ENCODE results near the gene GOLGA6L7. TPM values are rescaled to one million over a fixed set of nuclear protein-coding genes. Genes with fewer than 3 reads are reported as not detected.
"Not testable (repeated sequence)": the region's sequence is repeated elsewhere in the genome, so short reads cannot be mapped to it uniquely, and the experiment has no call there.

The GOLGA6L7 gene
- total RNA-seq, 4 donors from 2014 or later = not detected

DNA sequence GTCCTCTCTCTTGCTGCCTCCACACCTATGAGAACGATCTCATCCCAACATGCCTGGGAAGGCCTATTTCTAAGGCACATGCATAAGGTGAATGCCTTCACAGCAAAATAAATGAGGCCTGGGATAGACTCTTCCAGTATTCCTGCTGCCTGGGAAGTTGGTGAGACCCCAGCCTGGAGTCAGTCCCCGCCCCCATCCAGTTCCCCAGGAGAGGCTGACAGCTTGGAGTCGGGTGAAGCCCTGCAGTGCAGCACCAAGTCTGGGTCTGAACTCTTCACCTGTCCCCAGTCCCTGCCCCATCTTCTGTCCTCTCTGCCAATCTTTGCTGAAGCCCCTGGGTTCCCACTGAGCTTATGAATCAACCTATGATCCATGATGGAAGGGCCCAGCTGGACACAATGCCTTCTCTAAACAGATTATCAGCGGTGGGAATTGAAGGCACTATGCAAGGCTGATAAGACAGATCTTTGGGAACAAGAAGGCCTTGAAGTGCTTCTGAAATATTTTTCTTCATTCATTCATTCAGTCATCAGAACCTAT, 27.1 kb upstream of the GOLGA6L7 start:
- H3K27me3 ChIP-seq = no peaks in the 10 kb centered on the region
- no peaks in the 10 kb centered on the region for H3K9me3 ChIP-seq
- no peaks in the 10 kb centered on the region for H3K4me1 ChIP-seq
- H3K36me3 ChIP-seq = no peaks in the 10 kb centered on the region
- WGBS = 89% methylated on average over 4 of the region's 4 CpGs
- TF ChIP-seq POLR2A (IDR thresholded peaks at IDR 0.05) = no peak
- TF ChIP-seq EP300 (IDR thresholded peaks at IDR 0.05) = no peak
- TF ChIP-seq POLR2AphosphoS5 (IDR thresholded peaks at IDR 0.05) = no peak
- TF ChIP-seq, protein P1, sequence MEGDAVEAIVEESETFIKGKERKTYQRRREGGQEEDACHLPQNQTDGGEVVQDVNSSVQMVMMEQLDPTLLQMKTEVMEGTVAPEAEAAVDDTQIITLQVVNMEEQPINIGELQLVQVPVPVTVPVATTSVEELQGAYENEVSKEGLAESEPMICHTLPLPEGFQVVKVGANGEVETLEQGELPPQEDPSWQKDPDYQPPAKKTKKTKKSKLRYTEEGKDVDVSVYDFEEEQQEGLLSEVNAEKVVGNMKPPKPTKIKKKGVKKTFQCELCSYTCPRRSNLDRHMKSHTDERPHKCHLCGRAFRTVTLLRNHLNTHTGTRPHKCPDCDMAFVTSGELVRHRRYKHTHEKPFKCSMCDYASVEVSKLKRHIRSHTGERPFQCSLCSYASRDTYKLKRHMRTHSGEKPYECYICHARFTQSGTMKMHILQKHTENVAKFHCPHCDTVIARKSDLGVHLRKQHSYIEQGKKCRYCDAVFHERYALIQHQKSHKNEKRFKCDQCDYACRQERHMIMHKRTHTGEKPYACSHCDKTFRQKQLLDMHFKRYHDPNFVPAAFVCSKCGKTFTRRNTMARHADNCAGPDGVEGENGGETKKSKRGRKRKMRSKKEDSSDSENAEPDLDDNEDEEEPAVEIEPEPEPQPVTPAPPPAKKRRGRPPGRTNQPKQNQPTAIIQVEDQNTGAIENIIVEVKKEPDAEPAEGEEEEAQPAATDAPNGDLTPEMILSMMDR (IDR thresholded peaks at IDR 0.05) = no peak
- H3K27ac ChIP-seq = no peak overlapping the region
- no peak overlapping the region for H3K4me3 ChIP-seq
- DNase-seq (ENCODE audit: low spot score in 2 of 2) = no peak

DNA sequence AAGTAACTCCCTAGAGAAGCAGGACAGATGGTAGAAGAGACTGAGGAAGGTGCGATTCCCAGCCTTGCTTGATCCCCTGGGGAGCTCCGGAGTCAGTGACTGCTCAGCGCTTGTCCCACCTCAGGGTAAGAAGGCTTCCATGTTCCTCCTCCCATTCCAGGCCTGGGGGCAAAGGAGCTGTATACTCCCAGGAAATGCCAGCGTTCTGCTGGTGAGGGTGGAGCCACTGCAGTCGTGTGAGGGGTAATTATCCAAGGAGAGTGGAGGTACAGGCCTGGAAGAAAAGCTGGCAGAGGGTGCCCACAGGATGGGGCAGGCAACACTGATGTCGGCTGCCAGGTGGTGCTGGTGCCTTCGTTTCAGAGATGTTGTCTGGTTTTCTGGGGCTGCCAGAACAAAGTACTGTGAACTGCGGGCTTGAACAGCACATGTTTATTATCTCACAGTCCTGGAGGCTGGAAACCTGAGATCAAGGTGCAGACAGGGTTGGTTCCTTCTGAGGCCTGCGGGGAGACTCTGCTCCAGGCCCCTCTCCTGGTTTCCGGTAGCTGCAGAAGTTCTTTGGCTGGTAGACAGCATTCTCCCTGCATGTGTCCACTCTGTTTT, 25.2 kb upstream of the GOLGA6L7 start:
- Histone ChIP-seq H3K27ac (no peak overlapping the region), H3K4me1 (no peaks in the 10 kb centered on the region), H3K36me3 (no peaks in the 10 kb centered on the region), H3K27me3 (no peaks in the 10 kb centered on the region), H3K9me3 (no peaks in the 10 kb centered on the region), H3K4me3 (no peak overlapping the region)
- WGBS = 33% methylated on average over 9 of the region's 10 CpGs
- no peak for DNase-seq (ENCODE audit: low spot score in 2 of 2)
- TF ChIP-seq POLR2A (IDR thresholded peaks at IDR 0.05) (no peak), POLR2AphosphoS5 (IDR thresholded peaks at IDR 0.05) (no peak), EP300 (IDR thresholded peaks at IDR 0.05) (no peak)
- TF ChIP-seq, protein P1 (IDR thresholded peaks at IDR 0.05) = no peak

GRCh38 chr15:28873006-28873405, 24.6 kb upstream of the GOLGA6L7 start:
- TF ChIP-seq POLR2AphosphoS5 (IDR thresholded peaks at IDR 0.05) (no peak), POLR2A (IDR thresholded peaks at IDR 0.05) (no peak), EP300 (IDR thresholded peaks at IDR 0.05) (no peak)
- TF ChIP-seq, protein P1 (IDR thresholded peaks at IDR 0.05) = no peak
- Histone ChIP-seq H3K27ac (no peak overlapping the region), H3K36me3 (no peaks in the 10 kb centered on the region), H3K4me3 (no peak overlapping the region), H3K27me3 (no peaks in the 10 kb centered on the region), H3K9me3 (no peaks in the 10 kb centered on the region), H3K4me1 (no peaks in the 10 kb centered on the region)
- WGBS = 81% methylated on average over 3 of the region's 5 CpGs
- DNase-seq (ENCODE audit: low spot score in 2 of 2) = no peak

GRCh38 chr15:28871168-28871567, 22.7 kb upstream of the GOLGA6L7 start:
- 86% methylated on average over 3 of the region's 3 CpGs for WGBS
- Histone ChIP-seq H3K36me3 (no peaks in the 10 kb centered on the region), H3K4me3 (no peak overlapping the region), H3K4me1 (no peaks in the 10 kb centered on the region), H3K27ac (no peak overlapping the region), H3K27me3 (no peaks in the 10 kb centered on the region), H3K9me3 (no peaks in the 10 kb centered on the region)
- TF ChIP-seq, protein P1 (IDR thresholded peaks at IDR 0.05) = no peak
- TF ChIP-seq POLR2A (IDR thresholded peaks at IDR 0.05) (no peak), POLR2AphosphoS5 (IDR thresholded peaks at IDR 0.05) (no peak), EP300 (IDR thresholded peaks at IDR 0.05) (no peak)
- no peak for DNase-seq (ENCODE audit: low spot score in 2 of 2)

- no peaks in the 10 kb centered on the region for H3K27me3 ChIP-seq
- TF ChIP-seq, protein P1 (IDR thresholded peaks at IDR 0.05) = no peak
- no peak for TF ChIP-seq POLR2A (IDR thresholded peaks at IDR 0.05)
- no peak for TF ChIP-seq EP300 (IDR thresholded peaks at IDR 0.05)
- TF ChIP-seq POLR2AphosphoS5 (IDR thresholded peaks at IDR 0.05) = no peak
- H3K4me3 ChIP-seq = no peak overlapping the region
- no peak for DNase-seq (ENCODE audit: low spot score in 2 of 2)
- no peaks in the 10 kb centered on the region for H3K9me3 ChIP-seq
- whole genome bisulfite sequencing = 77% methylated on average over 7 of the region's 9 CpGs
- H3K36me3 ChIP-seq = no peaks in the 10 kb centered on the region
- no peaks in the 10 kb centered on the region for H3K4me1 ChIP-seq
- H3K27ac ChIP-seq = no peak overlapping the region
Measured at GRCh38 chr15:28868744-28869345, 20.4 kb upstream of the GOLGA6L7 start.

- H3K9me3 ChIP-seq; H3K27ac ChIP-seq; H3K36me3 ChIP-seq; H3K27me3 ChIP-seq; H3K4me1 ChIP-seq; H3K4me3 ChIP-seq; DNase-seq (ENCODE audit: low spot score in 2 of 2): not testable (repeated sequence)
- 97% methylated on average over 11 of the region's 11 CpGs for WGBS
Measured at GRCh38 chr15:28861589-28862293, 13.3 kb upstream of the GOLGA6L7 start.
